HG03571 (cell line): Measurements from ENCODE around the gene ZNF334.

Source experiments
- ATAC-seq: cut with Tn5 transposase; IDR thresholded peaks from one replicate; pipeline ENCODE4 v1.9.1; 2021; ENCODE audit not compliant: unreplicated experiment

Gene ZNF334

DNA sequence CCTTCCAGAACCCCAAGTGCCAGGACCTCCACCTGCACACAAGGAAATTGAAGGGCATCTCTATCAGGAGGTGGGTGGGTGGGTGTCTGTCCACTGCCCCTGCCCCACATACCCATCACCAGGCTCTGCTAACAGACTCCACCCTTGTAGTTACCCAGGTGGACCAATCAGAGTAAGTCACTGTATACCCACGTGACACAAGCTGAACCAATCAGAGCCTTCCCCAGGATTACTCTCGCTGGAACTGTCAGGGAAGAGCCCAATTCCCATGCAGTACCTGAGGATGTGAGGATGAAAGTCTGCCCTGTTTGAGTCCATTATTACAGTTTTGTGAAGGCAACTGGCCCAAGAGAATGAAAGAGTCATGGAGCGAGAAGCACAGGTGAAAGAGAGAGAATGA lies 32.9 kb upstream of the ZNF334 start:
- ATAC-seq, result no peak

DNA sequence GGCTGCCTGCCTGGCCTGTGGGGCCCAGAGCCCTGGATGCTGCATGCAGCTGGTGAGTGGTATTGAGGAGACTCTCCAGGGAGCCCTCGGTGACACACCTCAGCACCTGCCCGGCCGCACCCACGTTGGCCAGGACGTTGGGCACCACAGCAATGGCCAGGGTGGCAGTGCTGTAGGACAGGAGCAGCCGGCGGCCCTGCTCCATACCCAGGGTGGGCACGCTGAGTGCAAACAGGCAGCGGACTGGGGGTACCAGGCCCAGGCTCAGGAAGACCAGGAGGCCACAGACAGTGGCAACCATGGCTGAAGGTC lies 32.4 kb upstream of the ZNF334 start:
- no peak for ATAC-seq

DNA sequence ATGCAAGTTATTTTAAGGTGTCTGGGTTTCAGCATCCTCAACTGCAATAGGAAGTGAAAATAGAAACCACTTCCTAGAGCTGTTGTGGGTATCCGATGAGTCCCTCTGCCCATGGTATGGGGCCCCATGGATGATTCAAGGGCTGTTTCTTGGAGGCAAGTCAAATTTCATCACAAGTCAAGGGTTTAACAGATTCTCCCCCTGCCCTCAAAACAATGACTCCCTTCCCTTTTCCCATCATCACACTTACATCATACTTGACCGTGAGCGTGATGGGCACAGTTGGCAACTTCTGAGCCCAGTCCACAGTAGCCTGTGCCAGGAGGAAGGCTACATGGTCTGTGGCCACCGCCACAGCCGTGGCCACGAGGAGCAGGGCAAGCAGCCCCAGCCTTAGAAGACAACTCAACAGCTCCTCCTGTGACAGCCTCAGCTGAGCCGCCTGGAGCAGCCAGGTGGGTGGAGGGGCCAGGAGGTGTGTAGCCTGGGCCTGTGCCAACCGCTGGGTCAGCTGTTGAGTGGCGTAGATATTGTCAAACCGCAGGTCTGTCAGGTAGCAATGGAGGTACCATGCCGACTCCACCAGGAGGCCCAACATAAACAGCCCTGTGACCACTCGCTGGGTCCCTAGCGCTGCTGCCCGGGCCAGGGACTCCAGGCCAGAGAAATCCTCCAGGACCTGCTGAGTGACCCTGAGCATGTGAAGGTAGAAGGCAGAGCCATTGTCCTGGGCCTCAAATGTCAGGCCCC lies 31.9 kb upstream of the ZNF334 start:
- no peak for ATAC-seq

DNA sequence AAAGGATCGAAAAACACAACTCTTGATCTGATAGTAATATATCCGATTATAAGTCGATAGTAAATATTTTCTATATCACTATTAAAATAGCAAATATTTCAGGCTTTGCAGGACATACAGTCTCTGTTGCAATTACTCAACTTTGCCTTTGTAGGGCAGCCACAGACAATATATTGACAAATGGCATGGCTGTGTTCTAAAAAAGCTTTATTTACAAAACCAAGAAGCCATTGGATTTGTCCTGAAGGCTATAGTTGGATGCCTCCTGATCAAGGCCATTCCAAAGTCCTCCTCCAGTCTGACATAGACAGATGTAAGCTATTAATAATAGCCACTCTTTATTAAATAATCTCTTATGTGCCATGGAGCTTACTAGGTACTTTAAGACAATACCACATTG lies 31.2 kb upstream of the ZNF334 start:
- ATAC-seq, result no peak

DNA sequence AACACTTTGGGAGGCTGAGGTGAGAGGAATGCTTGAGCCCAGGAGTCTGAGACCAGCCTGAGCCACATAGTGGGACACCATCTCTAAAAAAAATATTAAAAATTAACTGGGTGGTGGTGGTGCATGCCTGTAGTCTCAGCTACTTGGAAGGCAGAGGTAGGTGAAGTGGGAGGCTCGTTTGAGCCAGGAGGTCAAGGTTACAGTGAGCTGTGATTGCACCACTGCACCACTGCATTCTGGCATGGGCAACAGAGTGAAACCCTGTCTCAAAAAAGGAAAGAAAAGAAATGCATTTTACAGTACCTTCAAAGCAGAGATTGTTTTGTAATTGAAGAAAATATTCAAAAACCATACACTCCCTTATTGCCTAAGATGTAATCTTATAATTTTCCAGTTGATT lies 30.6 kb upstream of the ZNF334 start:
- no peak for ATAC-seq

DNA sequence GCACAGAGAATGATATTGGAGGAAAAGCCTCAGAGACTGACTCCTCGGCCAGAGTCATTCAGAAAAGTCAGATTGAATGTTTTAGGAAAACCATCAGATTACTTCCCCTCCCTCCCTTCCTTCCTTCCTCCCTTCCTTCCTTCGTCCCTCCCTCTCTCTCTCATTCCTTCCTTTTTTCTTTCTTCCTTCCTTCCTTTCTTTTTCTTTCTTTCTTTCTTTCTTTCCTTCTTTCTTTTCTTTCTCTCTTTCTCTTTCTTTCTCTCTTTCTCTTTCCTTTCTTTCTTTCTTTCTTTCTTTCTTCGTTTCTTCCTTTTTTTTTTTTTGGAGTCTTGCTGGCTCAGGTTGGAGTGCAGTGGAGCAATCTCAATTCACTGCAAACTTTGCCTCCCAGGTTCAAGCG lies 29.7 kb upstream of the ZNF334 start:
- no peak for ATAC-seq

DNA sequence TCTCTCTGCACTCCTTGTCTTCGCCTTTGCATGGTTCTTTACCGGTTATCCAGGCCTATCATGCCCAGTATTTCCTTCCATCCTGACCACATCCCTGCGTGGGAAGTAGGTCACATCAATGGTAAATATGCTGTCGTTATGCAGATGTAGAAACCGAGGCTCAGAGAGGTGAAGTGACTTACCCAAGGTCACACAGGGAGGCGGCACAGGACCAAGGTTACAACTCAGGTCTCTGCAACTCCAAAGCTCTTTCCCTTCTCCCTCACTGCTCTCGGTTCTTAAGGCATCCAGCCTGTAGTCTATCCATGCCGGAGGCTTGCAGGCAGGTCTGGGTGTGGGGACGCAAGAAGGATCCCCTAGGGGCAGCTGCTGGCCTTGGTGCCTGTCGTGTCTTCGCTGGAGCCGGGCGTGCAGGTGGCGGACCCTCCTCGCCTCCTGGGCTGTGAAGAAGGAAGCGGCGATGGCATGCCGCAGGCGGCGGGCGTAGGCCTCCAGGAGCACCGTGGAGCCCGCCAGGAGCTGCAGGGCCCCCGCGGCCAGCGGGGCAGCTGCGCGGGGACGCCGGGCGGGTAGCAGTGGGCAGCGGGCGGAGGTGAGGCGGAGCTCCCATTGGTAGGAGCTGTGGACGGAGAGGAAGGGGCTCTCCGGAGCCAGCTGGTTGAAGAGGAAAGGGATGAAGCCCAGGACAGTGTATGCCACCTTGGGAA lies 28.0 kb upstream of the ZNF334 start:
- no peak for ATAC-seq

DNA sequence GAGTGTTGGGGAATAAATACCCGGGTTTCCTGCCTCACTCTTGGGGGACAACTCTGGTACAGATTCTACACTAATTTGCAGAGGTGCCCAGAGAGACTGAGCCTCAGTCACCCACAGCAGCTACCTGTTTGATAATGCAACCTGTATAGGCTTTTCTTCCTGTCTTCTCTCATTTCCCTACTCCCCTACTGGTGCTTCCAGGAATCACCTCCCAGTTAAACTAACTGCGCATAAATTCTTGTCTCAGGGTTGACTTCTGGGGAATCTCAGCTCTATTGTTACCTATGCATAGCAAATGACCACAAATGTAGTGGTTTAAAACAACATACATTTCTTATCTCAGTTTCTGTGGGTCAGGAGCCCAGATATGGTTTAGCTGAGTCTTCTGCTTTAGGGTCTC lies 25.8 kb upstream of the ZNF334 start:
- no peak for ATAC-seq

DNA sequence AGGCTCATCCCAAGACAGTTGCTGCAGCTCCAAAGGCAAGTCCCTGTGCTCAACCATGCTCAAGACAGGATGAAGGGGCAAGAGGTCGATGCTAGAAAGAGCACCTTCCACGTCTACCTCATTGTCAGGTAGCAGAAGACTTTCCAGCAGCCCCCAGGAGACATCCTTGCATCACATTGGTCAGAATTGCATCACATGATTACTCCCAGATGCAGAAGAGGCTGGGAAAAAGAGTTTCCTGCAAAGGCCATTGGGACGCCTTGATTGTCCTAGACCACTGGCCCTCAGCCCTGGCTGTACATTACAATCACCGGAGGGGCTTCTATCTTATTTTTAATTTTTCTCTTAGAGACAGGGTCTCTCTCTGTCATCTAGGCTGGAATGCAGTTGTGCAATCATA lies 17.3 kb upstream of the ZNF334 start:
- ATAC-seq, result no peak

DNA sequence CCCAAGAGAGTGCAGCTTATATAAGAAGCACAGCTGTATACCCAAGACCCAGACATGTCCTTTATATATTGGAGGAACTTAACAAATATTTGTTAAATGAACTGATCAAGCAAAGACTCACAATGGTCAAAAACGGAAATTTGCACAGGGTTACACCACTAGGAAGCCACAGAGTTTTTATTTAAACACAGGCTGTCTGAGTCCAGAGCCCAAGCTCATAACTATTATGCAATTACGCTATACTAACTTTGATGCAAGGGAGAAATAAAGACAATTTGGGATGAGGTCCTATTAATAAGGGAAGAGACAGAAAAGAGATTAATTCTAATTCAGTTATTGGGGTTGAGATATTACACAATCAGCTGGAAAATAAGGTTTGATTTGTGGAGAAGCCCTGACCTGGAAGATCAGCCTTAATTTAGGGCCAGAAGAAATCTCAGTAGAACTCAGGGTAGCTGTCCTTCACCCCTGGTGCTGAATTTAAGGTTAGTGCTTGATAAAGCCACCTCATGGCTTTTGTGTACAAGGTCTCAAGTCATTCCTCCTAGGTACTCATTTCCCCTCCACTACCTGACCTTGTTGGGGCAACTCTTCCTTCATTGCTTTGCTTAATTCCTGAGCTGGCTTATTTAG lies 10.5 kb upstream of the ZNF334 start:
- ATAC-seq, result no peak

DNA sequence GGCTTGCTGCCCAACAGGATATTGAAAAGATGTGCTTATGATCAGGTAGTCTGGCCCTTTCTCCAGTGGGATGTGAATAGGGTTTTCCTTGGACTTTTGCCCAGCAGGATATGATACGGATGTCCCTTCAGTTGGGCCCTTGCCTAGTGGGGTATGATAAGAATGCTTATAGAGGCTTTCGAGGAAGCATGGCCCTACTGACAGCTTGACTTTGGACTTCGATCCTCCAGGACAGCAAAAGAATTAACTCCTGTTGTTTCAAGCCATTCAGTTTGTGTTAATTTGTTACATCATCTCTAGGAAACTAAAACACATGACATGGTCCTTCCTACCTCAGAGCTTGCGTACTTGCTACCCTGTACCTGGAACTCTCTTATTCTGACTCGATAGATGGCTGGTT lies 9.7 kb upstream of the ZNF334 start:
- no peak for ATAC-seq

DNA sequence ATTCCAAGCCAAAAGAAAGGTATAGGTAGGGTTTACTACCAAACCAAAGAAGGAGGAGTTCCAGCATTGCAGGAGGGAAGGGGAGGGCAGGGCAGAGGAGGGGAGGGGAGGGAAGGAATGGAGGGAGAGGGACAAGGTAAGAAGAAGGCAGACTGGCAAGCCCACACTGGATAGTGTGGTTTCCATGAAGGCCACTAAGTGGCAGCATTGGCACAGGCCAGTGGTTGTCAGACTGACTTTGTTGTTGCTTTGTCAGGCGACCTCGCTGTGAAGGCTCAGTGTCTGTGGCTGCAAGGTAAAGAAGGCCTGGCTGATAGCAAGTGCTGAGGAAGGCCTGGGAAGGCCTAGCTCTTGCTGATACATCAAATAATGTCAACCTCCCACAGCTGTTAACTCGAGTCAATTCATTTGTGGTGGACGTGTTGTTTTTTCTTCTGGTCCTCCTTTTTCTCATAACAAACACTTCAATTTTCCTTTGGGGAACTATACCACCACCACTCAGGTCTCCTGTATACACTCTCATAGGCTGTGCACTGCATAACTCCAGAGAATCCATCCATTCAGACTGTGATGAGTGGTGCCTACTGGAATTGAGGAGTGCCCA lies 7.7 kb upstream of the ZNF334 start:
- ATAC-seq, result no peak

DNA sequence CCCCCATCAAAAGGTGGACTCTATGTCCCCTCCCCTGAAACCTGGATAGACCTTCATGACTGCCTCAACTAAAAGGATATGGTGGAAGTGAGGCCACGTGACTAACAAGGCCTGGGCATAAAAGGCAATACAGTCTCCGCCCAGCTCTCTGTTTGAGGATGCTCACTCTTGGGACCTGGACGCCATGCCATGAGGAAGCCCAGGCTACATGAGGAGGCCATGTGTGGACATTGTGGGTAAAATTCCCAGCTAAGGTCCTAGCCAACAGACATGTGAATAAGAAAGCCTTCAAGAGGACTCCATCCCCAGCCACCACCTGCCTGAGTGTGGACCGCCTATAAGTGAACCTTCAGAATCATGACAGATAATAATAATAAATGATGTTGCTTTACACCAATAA lies 7.2 kb upstream of the ZNF334 start:
- ATAC-seq, result no peak

DNA sequence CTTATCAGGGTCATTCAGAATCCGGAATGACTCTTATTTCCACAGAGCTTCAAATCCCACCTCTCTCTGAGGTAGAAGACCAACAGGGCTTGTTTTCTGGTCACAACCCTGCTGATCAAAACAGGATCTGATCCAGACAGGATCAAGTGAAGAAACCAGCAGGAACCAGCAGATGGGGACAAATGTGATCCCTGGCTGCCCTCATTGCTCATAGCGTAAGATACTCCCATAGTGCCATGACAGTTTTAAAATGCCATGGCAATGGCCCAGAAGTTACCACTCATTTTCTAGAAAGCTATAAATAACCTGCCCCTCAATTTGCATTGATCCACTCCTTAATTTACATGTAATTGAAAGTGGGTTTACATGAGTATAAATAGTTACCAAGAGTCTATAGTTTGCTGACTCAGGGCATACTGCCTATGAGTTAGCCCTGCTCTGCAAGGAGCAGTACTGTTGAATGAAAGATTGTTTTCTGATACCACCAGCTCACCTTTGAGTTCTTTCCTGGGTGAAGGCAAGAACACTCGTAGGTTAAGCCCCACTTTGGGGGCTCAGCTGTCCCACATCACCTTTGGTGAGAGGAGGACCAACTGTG lies 6.2 kb upstream of the ZNF334 start:
- ATAC-seq, result no peak

DNA sequence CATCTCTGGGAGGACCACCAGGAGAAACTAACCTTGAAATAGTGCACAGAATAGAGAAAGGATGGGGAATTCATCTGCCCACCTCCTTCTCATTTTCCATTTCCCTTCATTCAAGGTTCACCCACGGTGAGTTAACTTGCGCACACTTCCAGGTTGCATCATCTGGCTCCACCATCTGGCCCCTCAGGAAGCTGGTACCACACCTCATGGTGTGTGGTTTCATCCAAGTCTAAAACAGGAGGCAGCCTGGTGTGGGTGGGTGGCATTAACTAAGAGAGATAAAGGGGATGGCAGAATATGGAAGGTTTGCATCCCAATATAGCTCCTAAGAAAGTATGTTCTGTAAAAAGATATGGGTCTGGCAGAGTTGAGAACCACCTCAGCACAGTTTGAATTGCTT lies 3.8 kb downstream of the ZNF334 start:
- no peak for ATAC-seq

DNA sequence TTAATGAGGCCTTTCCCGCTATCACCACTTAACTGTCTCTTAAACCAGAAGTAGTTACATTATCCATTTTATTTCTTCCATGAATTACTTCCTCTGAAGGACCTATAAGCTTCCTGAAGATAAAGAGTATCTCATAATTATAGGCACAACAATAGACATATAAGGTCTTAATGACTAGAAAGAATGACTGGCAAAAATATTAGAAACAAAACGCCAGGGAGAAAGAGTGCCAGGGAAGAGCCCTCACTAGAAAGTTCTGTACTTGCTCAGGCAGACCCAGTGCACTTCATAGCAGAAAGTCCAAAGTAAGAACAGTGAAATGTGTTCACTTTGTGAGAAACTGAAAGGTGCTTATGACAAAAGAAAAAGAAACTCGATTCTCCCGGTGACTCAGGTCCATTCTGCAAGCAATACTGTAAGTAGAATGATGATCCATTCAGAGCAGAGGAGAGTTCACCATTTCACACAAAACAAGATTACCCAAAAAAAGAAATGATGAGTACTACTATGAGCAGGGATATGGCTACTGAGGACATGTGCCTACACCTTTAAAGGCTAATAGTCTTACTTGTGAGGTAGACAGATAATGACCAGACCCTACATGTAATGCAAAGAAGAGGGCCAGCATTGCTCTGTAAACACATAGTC lies 5.5 kb downstream of the ZNF334 start:
- no peak for ATAC-seq

DNA sequence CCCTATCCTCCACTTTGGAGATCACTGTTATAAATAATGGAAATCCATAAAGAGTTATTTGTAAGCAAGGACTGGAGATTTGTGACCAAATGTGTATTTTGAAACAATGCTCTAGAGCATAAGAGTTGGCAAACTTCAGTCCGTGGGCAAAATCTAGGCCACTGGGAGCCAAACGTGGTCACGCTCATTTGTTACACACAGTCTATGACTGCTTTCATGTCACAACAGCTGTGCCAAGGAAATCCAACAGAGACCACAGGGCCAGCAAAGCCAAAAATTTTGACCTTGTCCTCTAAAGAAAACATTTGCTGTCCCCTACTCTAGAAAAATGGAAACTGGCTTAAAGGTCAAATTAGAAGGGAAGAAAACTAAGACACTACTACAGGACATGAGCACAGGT lies 7.9 kb downstream of the ZNF334 start:
- ATAC-seq, result no peak

DNA sequence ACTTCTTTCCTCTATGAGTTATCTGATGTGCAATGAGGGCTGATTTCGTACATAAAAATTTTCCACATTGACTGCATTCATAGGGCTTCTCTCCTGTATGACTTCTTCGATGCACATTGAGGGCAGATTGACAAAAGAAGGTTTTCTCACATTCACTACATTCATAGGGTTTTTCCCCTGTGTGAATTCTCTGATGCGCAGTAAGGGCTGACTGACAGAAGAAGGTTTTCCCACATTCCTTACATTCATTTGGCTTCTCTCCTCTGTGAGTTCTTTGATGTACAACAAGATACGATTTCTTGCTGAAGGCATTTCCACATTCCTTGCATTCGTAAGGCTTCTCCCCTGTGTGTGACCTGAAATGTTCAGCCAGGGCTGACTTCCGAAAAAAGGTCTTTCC lies 11.4 kb downstream of the ZNF334 start:
- ATAC-seq, result no peak

DNA sequence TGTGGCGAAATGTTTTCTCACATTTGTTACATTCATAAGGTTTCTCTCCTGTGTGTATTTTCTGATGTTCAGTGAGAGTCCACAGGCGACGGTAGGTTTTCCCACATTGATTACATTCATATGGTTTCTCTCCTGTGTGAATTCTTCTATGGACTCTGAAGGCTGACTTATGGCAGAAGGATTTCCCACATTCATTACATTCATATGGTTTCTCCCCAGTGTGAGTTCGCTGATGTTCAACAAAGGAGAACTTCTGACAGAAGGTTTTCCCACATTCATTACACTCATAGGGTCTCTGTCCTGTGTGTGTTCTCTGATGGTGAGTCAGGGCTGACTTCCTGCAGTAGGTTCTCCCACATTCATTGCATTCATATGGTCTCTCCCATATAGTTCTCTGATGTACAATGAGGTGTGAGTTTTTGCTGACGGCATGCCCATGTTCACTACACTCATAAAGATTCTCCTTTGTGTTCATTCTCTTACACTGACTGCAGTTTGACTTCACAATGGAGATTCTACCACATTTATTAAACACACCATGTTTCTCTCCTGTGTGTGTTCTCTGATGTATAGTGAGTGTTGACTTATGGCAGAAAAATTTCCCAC lies 11.9 kb downstream of the ZNF334 start:
- no peak for ATAC-seq

DNA sequence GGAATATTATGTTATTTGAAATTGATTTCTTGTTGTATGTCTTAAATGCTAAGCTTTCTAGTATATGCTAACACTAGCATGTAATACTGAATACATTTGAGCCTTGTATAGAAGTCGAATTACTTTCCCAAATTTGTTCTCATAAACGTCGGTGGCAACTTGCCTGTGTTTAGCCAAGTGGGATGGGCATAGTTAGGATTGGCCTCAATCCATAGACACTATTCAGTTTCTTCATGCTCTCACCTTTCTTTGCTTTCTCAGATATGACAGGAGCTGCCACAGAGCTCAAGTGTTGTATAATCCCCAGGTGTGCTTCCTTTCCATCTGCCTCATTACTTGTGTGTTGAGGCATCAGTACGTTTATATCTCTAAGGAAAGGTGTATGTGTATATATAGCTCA lies 19.3 kb downstream of the ZNF334 start:
- ATAC-seq, result no peak

DNA sequence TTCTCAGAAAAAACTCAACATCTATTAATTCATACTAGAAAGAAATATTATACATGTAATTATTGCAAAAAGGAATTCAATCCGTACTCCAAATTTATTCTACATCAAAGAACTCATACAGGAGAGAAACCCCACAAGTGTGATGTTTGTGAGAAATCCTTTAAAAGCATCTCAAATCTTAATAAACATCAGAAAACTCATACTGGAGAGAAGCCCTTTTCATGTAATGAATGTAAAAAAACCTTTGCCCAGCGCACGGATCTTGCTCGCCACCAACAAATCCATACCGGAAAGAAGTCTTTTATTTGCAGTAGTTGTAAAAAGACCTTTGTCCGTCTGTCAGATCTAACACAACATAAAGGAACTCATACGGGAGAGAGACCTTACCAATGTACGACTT lies 22.0 kb downstream of the ZNF334 start:
- no peak for ATAC-seq
